Smooth muscle cell of trachea (primary cell): ENCODE results near the gene ZNF563. TPM values are rescaled to one million over a fixed set of nuclear protein-coding genes. Genes with fewer than 3 reads are reported as not detected.

Experiments
- total RNA-seq: library from RNA; depleted of rRNA; stranded (reverse); fragments of >200 nt; gene quantifications from 2 replicates; pipeline ENCODE4 v1.2.1, GENCODE V29; 2014

ZNF563 gene
- total RNA-seq: 4.1 and 4.8 TPM in 2 replicates

DNA sequence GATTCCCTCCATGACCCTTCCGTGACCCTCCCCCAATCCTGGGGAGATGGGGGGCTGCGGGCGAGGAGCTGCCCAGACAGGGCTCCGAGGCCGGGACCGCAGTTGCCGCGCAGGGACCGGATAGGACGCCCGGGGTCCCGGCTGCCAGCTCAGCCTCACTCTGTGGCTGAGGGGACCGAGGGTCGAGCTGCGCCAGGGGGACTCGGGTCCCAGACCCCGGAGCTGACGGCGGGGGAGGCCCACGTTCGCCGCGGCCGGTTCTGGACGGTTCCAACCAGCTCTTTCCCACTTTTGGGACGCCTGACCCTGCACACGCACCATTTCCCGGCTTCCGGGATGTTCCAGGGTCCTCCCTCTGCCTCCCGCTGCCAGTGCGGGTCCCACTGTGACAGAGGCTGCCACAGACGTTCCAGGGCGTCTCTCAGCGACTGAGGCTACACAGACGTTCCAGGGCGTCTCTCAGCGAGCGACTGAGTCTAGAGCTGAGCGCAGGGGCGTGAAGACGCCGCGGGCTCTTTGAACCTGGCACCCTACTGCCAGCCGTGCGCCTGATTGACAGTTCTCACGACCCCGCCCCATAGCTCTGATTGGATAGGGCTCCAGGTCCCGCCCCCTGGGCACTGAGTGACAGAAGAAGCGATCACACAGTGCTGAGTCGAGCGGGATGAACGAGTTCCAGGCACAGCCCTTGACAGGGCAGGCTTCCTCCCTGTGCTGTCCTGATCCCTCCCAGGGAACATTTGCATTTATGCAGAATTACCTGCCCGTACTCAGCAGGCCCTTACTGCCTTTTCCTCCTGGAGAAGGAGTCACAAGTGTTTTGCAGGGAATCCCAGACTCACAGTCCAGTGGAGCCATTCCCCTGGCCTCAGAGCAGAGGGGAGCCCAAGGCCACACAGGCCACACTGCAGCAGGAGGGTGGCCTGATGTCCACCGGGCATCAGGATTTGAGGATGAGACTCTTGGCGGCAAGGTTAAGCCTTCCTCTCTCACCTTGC, at the start of gene ZNF563:
Gene ZNF563, minus strand, starts transcription at position 472 of the 998 bp plus-strand sequence. Its CDS starts 151 bp downstream, at position 321.

GRCh38 chr19:12365236-12366162, 32.1 kb upstream of the ZNF563 start, which contains the start of gene ZNF442:
TSS of gene ZNF442 (minus strand) at chr19:12365683. CDS start at chr19:12363631, 2,052 bp downstream.

DNA sequence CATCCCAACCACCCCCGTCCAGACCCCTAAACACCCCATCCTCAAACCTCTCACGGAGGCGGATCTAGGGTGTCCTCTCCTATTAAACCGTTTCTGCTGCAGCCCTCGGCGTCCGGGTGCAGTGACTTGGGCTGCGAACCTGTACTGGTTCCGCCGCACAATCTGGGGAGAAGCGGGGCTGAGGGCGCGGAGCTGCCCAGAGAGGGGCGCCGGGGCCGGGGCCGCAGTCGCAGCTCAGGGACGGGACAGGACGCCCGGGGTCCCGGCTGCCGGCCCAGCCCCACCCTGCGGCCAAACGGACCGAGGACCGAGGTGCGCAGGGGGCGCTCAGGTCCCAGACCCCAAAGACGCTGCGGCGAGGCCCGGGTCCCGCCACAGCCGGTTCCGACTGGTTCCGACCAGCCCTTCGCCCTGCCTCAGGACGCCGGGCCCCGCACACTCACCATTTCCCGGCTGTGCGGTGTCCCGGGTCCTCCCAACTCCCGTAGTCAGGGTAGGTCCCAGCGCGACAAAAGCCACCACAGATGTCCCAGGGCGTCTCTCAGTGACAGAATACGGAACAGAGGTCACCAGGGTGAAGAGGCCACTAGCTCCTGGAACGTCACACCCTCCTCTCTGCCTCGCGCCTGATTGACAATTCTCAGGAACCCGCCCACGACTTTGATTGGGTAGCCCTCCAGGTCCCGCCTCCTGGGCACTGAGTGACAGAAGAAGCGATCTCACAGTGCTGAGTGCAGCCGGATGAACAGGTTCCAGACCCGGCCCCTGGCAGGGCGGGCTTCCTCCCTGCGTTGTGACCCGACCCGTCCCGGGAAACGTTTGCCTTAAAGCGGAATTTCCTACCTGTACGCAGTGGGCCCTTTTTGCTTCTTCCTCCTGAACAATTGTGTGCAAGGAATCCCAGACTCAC, 38.9 kb downstream of the ZNF563 start, which contains the start of gene ZNF44:
Gene ZNF44, minus strand, starts transcription at position 635 of the 910 bp plus-strand sequence. Its CDS starts 189 bp downstream, at position 446.

Other genes with a start within 250 kb of the ZNF563 start
- gene ZNF20, start 193.3 kb downstream of the ZNF563 start, total RNA-seq: 6.5 and 10.2 TPM in 2 replicates
- gene ZNF625, start 176.9 kb downstream of the ZNF563 start, total RNA-seq: 7.9 and 14.5 TPM in 2 replicates
- 6.4 and 6.8 TPM in 2 replicates for gene ZNF136, start 170.5 kb downstream of the ZNF563 start, total RNA-seq
- gene ZNF44, start 38.8 kb downstream of the ZNF563 start, total RNA-seq: 10.4 and 14.0 TPM in 2 replicates
- gene ZNF442, start 32.0 kb upstream of the ZNF563 start, total RNA-seq: 3.5 and 3.9 TPM in 2 replicates
- 1.5 and 3.1 TPM in 2 replicates for gene ZNF799, start 67.6 kb upstream of the ZNF563 start, total RNA-seq
- 2.0 and 2.8 TPM in 2 replicates for gene ZNF443, start 107.4 kb upstream of the ZNF563 start, total RNA-seq
- 3.5 and 4.1 TPM in 2 replicates for gene ZNF709, start 151.2 kb upstream of the ZNF563 start, total RNA-seq
- 8.3 and 9.3 TPM in 2 replicates for gene ZNF564, start 217.8 kb upstream of the ZNF563 start, total RNA-seq